GM13977 (cell line): ENCODE results near the gene SORBS2.

ENCODE experiments used
- DNase-seq: peaks from one replicate; pipeline ENCODE4 v3.0.0; 2012; ENCODE audit warnings: low spot score
- in situ Hi-C: fragments of 300-500 bp; cut with MboI; formaldehyde crosslinking; loops from one replicate; pipeline ENCODE4 v1.12.0; 2022; ENCODE audit warnings: low sequenced_read_pairs, low pct_unique_long_range_greater_than_20kb, mixed read lengths, inconsistent platforms; ENCODE audit not compliant: unreplicated experiment
- TF ChIP-seq, protein P1 (sequence below): IDR thresholded peaks from 2 replicates; pipeline ENCODE4 v1.5.1; 2012; ENCODE audit warnings: mild to moderate bottlenecking, control low read depth; ENCODE audit not compliant: insufficient read depth; ENCODE audit errors: extremely low read depth, missing control alignments

The SORBS2 gene

GRCh38 chr4:185541251-185541727 is 270.7 kb downstream of the SORBS2 start:
- TF ChIP-seq, protein P1, sequence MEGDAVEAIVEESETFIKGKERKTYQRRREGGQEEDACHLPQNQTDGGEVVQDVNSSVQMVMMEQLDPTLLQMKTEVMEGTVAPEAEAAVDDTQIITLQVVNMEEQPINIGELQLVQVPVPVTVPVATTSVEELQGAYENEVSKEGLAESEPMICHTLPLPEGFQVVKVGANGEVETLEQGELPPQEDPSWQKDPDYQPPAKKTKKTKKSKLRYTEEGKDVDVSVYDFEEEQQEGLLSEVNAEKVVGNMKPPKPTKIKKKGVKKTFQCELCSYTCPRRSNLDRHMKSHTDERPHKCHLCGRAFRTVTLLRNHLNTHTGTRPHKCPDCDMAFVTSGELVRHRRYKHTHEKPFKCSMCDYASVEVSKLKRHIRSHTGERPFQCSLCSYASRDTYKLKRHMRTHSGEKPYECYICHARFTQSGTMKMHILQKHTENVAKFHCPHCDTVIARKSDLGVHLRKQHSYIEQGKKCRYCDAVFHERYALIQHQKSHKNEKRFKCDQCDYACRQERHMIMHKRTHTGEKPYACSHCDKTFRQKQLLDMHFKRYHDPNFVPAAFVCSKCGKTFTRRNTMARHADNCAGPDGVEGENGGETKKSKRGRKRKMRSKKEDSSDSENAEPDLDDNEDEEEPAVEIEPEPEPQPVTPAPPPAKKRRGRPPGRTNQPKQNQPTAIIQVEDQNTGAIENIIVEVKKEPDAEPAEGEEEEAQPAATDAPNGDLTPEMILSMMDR = no peak
- in situ Hi-C loops = no loop called here
- DNase-seq = no peak

GRCh38 chr4:185540487-185541120 is 271.4 kb downstream of the SORBS2 start:
- in situ Hi-C loops = no loop called here
- TF ChIP-seq, protein P1 = no peak

GRCh38 chr4:185540040-185540439 is 272.0 kb downstream of the SORBS2 start:
- in situ Hi-C loops = no loop called here
- no peak for DNase-seq
- TF ChIP-seq, protein P1 = no peak

More at GRCh38 chr4:185540487-185541120, 271.4 kb downstream of the SORBS2 start:
- DNase-seq = no peak

GRCh38 chr4:185538806-185539205 is 273.2 kb downstream of the SORBS2 start:
- TF ChIP-seq, protein P1 = no peak
- no peak for DNase-seq
- in situ Hi-C loops = no loop called here

- TF ChIP-seq, protein P1 = no peak
- DNase-seq = peak; percentile 35
- in situ Hi-C loops = no loop called here
Measured at GRCh38 chr4:185536411-185536709, 275.6 kb downstream of the SORBS2 start.

- TF ChIP-seq, protein P1 = no peak
- in situ Hi-C loops = no loop called here
- no peak for DNase-seq
Measured at GRCh38 chr4:185535612-185536410, 276.2 kb downstream of the SORBS2 start.
